ENCODE measurements around the gene ORM1. TPM values are rescaled to one million over a fixed set of nuclear protein-coding genes. Genes with fewer than 3 reads are reported as not detected.

The ORM1 gene
- total and polyA plus RNA-seq, 2 donors (not counting 1 experiment from before 2014, with no cell fraction given) = not detected

- Histone ChIP-seq H3K9me3 (ENCODE audit: control insufficient read depth, insufficient read depth, low read depth, low read length) (no peaks in the 10 kb centered on the region), H3K4me2 (ENCODE audit: extremely low read depth, insufficient read depth, low read length) (no peak overlapping the region), H3K27me3 (ENCODE audit: control insufficient read depth, insufficient read depth, low read length) (no peaks in the 10 kb centered on the region), H3K27ac (ENCODE audit: insufficient read depth, low read length) (no peak overlapping the region), H3K4me3 (replicated peaks in 1 of 4; ENCODE audit: control extremely low read depth in 1 of 4, insufficient read depth in 1 of 4, low read depth in 3 of 4, low read length in 4 of 4) (no peak overlapping the region), H2AFZ (ENCODE audit: low read length) (no peak overlapping the region), H4K20me1 (ENCODE audit: control insufficient read depth, extremely low read depth, insufficient read depth, low read length) (no peaks in the 10 kb centered on the region), H3K36me3 (ENCODE audit: control insufficient read depth, insufficient read depth, low read length) (peaks cover 18% of the 10 kb centered on the region), H3K79me2 (ENCODE audit: control insufficient read depth, insufficient read depth, low read length) (no peaks in the 10 kb centered on the region), H3K4me1 (ENCODE audit: control insufficient read depth, extremely low read depth, insufficient read depth, low read length) (peaks cover 13% of the 10 kb centered on the region), H3K9ac (ENCODE audit: insufficient read depth, low read length) (no peak overlapping the region)
- no peak for DNase-seq (ENCODE audit: low read depth in 2 of 2)
- no peak for TF ChIP-seq CTCF (conservative IDR thresholded peaks at IDR 0.05 in 1 of 2, IDR thresholded peaks at IDR 0.05 in 1 of 2; ENCODE audit: low read depth in 1 of 2, low read length in 2 of 2)
- no peak for TF ChIP-seq EZH2 (IDR thresholded peaks at IDR 0.05; ENCODE audit: low read length, missing control alignments)
Measured at GRCh38 chr9:114350636-114351401, 27.9 kb downstream of the ORM1 start.

GRCh38 chr9:114351932-114352331 lies 29.0 kb downstream of the ORM1 start:
- no peak overlapping the region for H3K4me3 ChIP-seq (replicated peaks in 1 of 4; ENCODE audit: control extremely low read depth in 1 of 4, insufficient read depth in 1 of 4, low read depth in 3 of 4, low read length in 4 of 4)
- no peak overlapping the region for H2AFZ ChIP-seq (ENCODE audit: low read length)
- no peak overlapping the region for H3K9ac ChIP-seq (ENCODE audit: insufficient read depth, low read length)
- no peak overlapping the region for H3K27ac ChIP-seq (ENCODE audit: insufficient read depth, low read length)
- H3K4me1 ChIP-seq (ENCODE audit: control insufficient read depth, extremely low read depth, insufficient read depth, low read length) = peaks cover 13% of the 10 kb centered on the region
- H3K27me3 ChIP-seq (ENCODE audit: control insufficient read depth, insufficient read depth, low read length) = no peaks in the 10 kb centered on the region
- no peaks in the 10 kb centered on the region for H4K20me1 ChIP-seq (ENCODE audit: control insufficient read depth, extremely low read depth, insufficient read depth, low read length)
- TF ChIP-seq EZH2 (IDR thresholded peaks at IDR 0.05; ENCODE audit: low read length, missing control alignments) (no peak), CTCF (conservative IDR thresholded peaks at IDR 0.05 in 1 of 2, IDR thresholded peaks at IDR 0.05 in 1 of 2; ENCODE audit: low read depth in 1 of 2, low read length in 2 of 2) (no peak)
- no peaks in the 10 kb centered on the region for H3K9me3 ChIP-seq (ENCODE audit: control insufficient read depth, insufficient read depth, low read depth, low read length)
- H3K36me3 ChIP-seq (ENCODE audit: control insufficient read depth, insufficient read depth, low read length) = peaks cover 14% of the 10 kb centered on the region
- no peaks in the 10 kb centered on the region for H3K79me2 ChIP-seq (ENCODE audit: control insufficient read depth, insufficient read depth, low read length)
- no peak overlapping the region for H3K4me2 ChIP-seq (ENCODE audit: extremely low read depth, insufficient read depth, low read length)
- DNase-seq (ENCODE audit: low read depth in 2 of 2) = no peak

- no peak for DNase-seq (ENCODE audit: low read depth in 2 of 2)
- peaks cover 16% of the 10 kb centered on the region for H3K36me3 ChIP-seq (ENCODE audit: control insufficient read depth, insufficient read depth, low read length)
- no peaks in the 10 kb centered on the region for H3K79me2 ChIP-seq (ENCODE audit: control insufficient read depth, insufficient read depth, low read length)
- no peaks in the 10 kb centered on the region for H4K20me1 ChIP-seq (ENCODE audit: control insufficient read depth, extremely low read depth, insufficient read depth, low read length)
- no peak overlapping the region for H2AFZ ChIP-seq (ENCODE audit: low read length)
- no peaks in the 10 kb centered on the region for H3K9me3 ChIP-seq (ENCODE audit: control insufficient read depth, insufficient read depth, low read depth, low read length)
- no peak overlapping the region for H3K9ac ChIP-seq (ENCODE audit: insufficient read depth, low read length)
- H3K27ac ChIP-seq (ENCODE audit: insufficient read depth, low read length) = no peak overlapping the region
- no peaks in the 10 kb centered on the region for H3K4me1 ChIP-seq (ENCODE audit: control insufficient read depth, extremely low read depth, insufficient read depth, low read length)
- TF ChIP-seq CTCF (conservative IDR thresholded peaks at IDR 0.05 in 1 of 2, IDR thresholded peaks at IDR 0.05 in 1 of 2; ENCODE audit: low read depth in 1 of 2, low read length in 2 of 2) (no peak), EZH2 (IDR thresholded peaks at IDR 0.05; ENCODE audit: low read length, missing control alignments) (no peak)
- no peak overlapping the region for H3K4me3 ChIP-seq (replicated peaks in 1 of 4; ENCODE audit: control extremely low read depth in 1 of 4, insufficient read depth in 1 of 4, low read depth in 3 of 4, low read length in 4 of 4)
- no peak overlapping the region for H3K4me2 ChIP-seq (ENCODE audit: extremely low read depth, insufficient read depth, low read length)
- no peaks in the 10 kb centered on the region for H3K27me3 ChIP-seq (ENCODE audit: control insufficient read depth, insufficient read depth, low read length)
Measured at GRCh38 chr9:114355821-114356220, 32.9 kb downstream of the ORM1 start.
